HepG2 (cell line): ENCODE measurements around the gene GNA12.

Source experiments
- POLR2A ChIP-seq, 2 experiments: IDR thresholded peaks; 2 replicates each; pipeline ENCODE4 v1.6.1; 2011; ENCODE audit warnings: low read depth in 2 of 2, low read length in 2 of 2, mild to moderate bottlenecking in 1 of 2, moderate library complexity in 1 of 2; ENCODE audit not compliant: insufficient read depth in 1 of 2
- POLR2AphosphoS5 ChIP-seq: IDR thresholded peaks from 2 replicates; pipeline ENCODE4 v1.6.1; 2012; ENCODE audit warnings: low read depth, low read length
- RFXAP ChIP-seq: sonication (generic); formaldehyde crosslinking; IDR thresholded peaks from 2 replicates; pipeline ENCODE4 v1.4.0; 2020; ENCODE audit warnings: missing genetic modification reagents, borderline replicate concordance
- SNAI1 ChIP-seq: sonication (generic); formaldehyde crosslinking; IDR thresholded peaks from 2 replicates; pipeline ENCODE4 v1.5.0; 2020; ENCODE audit warnings: mild to moderate bottlenecking, missing genetic modification reagents, borderline replicate concordance
- SP1 ChIP-seq, 2 experiments: fragments of 450-650 bp in 1 of 2; sonication (generic) in 1 of 2; formaldehyde crosslinking in 1 of 2; IDR thresholded peaks; 2 replicates each; pipeline versions ENCODE4 v1.4.0 to v1.6.1; 2016 to 2020; ENCODE audit warnings: missing genetic modification reagents in 1 of 2
- ZKSCAN8 ChIP-seq: IDR thresholded peaks from 2 replicates; pipeline ENCODE4 v1.6.1; 2016; ENCODE audit warnings: borderline replicate concordance, missing genetic modification reagents, missing compliant biosample characterization
- ZNF572 ChIP-seq: sonication (generic); formaldehyde crosslinking; IDR thresholded peaks from 2 replicates; pipeline ENCODE4 v1.5.1; 2020; ENCODE audit warnings: mild to moderate bottlenecking, missing genetic modification reagents
- TF ChIP-seq, protein P1 (sequence below): sonication (generic); formaldehyde crosslinking; IDR thresholded peaks from 2 replicates; pipeline ENCODE4 v1.4.0; 2020; ENCODE audit warnings: missing genetic modification reagents
- TF ChIP-seq, protein P2 (sequence below): sonication (generic); formaldehyde crosslinking; IDR thresholded peaks from 2 replicates; pipeline ENCODE4 v1.4.0; 2020; ENCODE audit warnings: missing genetic modification reagents

DNA sequence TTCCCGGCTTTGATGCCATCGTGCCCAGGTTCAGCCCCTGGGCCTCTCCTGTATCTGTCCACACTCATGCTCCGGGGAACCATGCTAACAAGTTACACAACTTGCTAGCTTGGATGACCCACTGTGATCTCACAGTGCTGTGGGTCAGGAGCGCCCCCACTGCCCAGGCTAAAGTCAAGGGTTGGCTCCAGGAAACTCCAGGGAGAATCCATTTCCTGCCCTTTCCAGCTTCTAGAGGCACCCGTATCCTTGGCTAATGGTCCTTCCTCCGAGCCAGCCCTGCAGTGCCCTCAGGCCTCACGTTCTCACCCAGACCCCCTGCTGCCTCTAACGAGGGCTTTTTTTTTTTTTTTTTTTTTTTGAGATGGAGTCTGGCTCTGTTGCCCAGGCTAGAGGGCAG lies 136.6 kb downstream of the GNA12 start:
- no peak for TF ChIP-seq ZKSCAN8 (CRISPR knock-in tag)
- TF ChIP-seq ZNF572, result no peak
- TF ChIP-seq POLR2AphosphoS5, result no peak
- TF ChIP-seq, protein P1, sequence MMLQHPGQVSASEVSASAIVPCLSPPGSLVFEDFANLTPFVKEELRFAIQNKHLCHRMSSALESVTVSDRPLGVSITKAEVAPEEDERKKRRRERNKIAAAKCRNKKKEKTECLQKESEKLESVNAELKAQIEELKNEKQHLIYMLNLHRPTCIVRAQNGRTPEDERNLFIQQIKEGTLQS, result no peak
- TF ChIP-seq, protein P2, sequence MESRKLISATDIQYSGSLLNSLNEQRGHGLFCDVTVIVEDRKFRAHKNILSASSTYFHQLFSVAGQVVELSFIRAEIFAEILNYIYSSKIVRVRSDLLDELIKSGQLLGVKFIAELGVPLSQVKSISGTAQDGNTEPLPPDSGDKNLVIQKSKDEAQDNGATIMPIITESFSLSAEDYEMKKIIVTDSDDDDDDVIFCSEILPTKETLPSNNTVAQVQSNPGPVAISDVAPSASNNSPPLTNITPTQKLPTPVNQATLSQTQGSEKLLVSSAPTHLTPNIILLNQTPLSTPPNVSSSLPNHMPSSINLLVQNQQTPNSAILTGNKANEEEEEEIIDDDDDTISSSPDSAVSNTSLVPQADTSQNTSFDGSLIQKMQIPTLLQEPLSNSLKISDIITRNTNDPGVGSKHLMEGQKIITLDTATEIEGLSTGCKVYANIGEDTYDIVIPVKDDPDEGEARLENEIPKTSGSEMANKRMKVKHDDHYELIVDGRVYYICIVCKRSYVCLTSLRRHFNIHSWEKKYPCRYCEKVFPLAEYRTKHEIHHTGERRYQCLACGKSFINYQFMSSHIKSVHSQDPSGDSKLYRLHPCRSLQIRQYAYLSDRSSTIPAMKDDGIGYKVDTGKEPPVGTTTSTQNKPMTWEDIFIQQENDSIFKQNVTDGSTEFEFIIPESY (CRISPR knock-in tag), result no peak
- TF ChIP-seq POLR2A (IDR thresholded peaks at IDR 0.05; ENCODE audit: insufficient read depth in 1 of 2, low read depth in 2 of 2, low read length in 2 of 2), result no peak
- no peak for TF ChIP-seq SNAI1 (CRISPR knock-in tag)
- TF ChIP-seq RFXAP (CRISPR knock-in tag), result no peak
- TF ChIP-seq SP1 (IDR thresholded peaks at IDR 0.05), result no peak
- no peak for TF ChIP-seq SP1 (CRISPR knock-in tag; IDR thresholded peaks at IDR 0.05)
